Liver (tissue), 9 donors: ENCODE measurements around the gene PDLIM7. TPM values are rescaled to one million over a fixed set of nuclear protein-coding genes. Genes with fewer than 3 reads are reported as not detected.

ENCODE experiments used
- DNase-seq: peaks from one replicate; pipeline ENCODE4 v3.0.0-alpha.2; 2017; ENCODE audit warnings: low spot score
- H3K27ac ChIP-seq, 2 donors: one replicate each; pipeline ENCODE4 v1.7.0; 2013; ENCODE audit warnings: inconsistent platforms in 2 of 2, low read length in 2 of 2, control low read depth in 1 of 2, low read depth in 1 of 2, mild to moderate bottlenecking in 1 of 2
- H3K27me3 ChIP-seq, 4 donors: one replicate each; pipeline versions ENCODE4 v1.6.1 to v1.7.0; 2013; ENCODE audit warnings: low read length in 3 of 4, inconsistent platforms in 1 of 4, mild to moderate bottlenecking in 1 of 4, moderate library complexity in 1 of 4; ENCODE audit not compliant: control insufficient read depth in 4 of 4, insufficient read depth in 4 of 4
- H3K36me3 ChIP-seq, 4 donors: one replicate each; pipeline versions ENCODE4 v1.6.1 to v1.7.0; 2013; ENCODE audit warnings: low read length in 3 of 4, mild to moderate bottlenecking in 3 of 4, low read depth in 1 of 4, moderate library complexity in 1 of 4; ENCODE audit not compliant: control insufficient read depth in 4 of 4, insufficient read depth in 3 of 4
- H3K4me1 ChIP-seq, 4 donors: one replicate each; pipeline versions ENCODE4 v1.6.1 to v1.7.0; 2013; ENCODE audit warnings: low read length in 3 of 4, mild to moderate bottlenecking in 3 of 4, moderate library complexity in 1 of 4; ENCODE audit not compliant: control insufficient read depth in 4 of 4, insufficient read depth in 4 of 4
- H3K4me3 ChIP-seq, 3 donors: one replicate each; pipeline versions ENCODE4 v1.6.1 to v1.7.0; 2013; ENCODE audit warnings: low read length in 3 of 3, control low read depth in 1 of 3, low read depth in 1 of 3, mild to moderate bottlenecking in 1 of 3
- H3K9ac ChIP-seq, 2 donors: one replicate each; pipeline ENCODE4 v1.7.0; 2013; ENCODE audit warnings: low read length in 2 of 2, mild to moderate bottlenecking in 2 of 2, moderate library complexity in 2 of 2, control low read depth in 1 of 2, low read depth in 1 of 2
- H3K9me3 ChIP-seq, 4 donors: one replicate each; pipeline versions ENCODE4 v1.6.1 to v1.7.0; 2013; ENCODE audit warnings: low read length in 3 of 4; ENCODE audit not compliant: control insufficient read depth in 4 of 4
- CTCF ChIP-seq: fragments of 150-350 bp; IDR thresholded peaks from 2 replicates; pipeline ENCODE4 v1.5.1; 2017; ENCODE audit warnings: improper control_type of control experiment, low read depth, low read length; ENCODE audit not compliant: missing input control
- EGR1 ChIP-seq, 2 donors: IDR thresholded peaks; 2 replicates each; pipeline ENCODE4 v1.6.1; 2016 to 2018; ENCODE audit warnings: antibody characterized with exemption in 2 of 2, low read depth in 2 of 2
- FOXA1 ChIP-seq: IDR thresholded peaks from 2 replicates; pipeline ENCODE4 v1.6.1; 2016; ENCODE audit warnings: antibody characterized with exemption
- FOXA2 ChIP-seq: IDR thresholded peaks from 2 replicates; pipeline ENCODE4 v1.6.1; 2016; ENCODE audit warnings: antibody characterized with exemption
- GABPA ChIP-seq, 2 donors: IDR thresholded peaks in 1 of 2; conservative IDR thresholded peaks in 1 of 2; 2 replicates each; pipeline ENCODE4 v1.6.1; 2016; ENCODE audit warnings: antibody characterized with exemption in 2 of 2, mild to moderate bottlenecking in 1 of 2, moderate library complexity in 1 of 2
- JUND ChIP-seq, 2 donors: IDR thresholded peaks; 2 replicates each; pipeline ENCODE4 v1.6.1; 2016; ENCODE audit warnings: antibody characterized with exemption in 2 of 2
- RAD21 ChIP-seq, 2 donors: IDR thresholded peaks; 2 replicates each; pipeline ENCODE4 v1.6.1; 2016; ENCODE audit warnings: antibody characterized with exemption in 2 of 2, mild to moderate bottlenecking in 2 of 2
- RXRA ChIP-seq, 2 donors: IDR thresholded peaks; 2 replicates each; pipeline ENCODE4 v1.6.1; 2017 to 2018; ENCODE audit warnings: antibody characterized with exemption in 2 of 2, mild to moderate bottlenecking in 1 of 2
- SP1 ChIP-seq: IDR thresholded peaks from 2 replicates; pipeline ENCODE4 v1.6.1; 2018; ENCODE audit warnings: antibody characterized with exemption, mild to moderate bottlenecking
- TAF1 ChIP-seq: conservative IDR thresholded peaks from 2 replicates; pipeline ENCODE4 v1.6.1; 2016; ENCODE audit warnings: antibody characterized with exemption, mild to moderate bottlenecking
- YY1 ChIP-seq: IDR thresholded peaks from 2 replicates; pipeline ENCODE4 v1.6.1; 2016; ENCODE audit warnings: antibody characterized with exemption, mild to moderate bottlenecking
- ZBTB33 ChIP-seq: IDR thresholded peaks from 2 replicates; pipeline ENCODE4 v1.6.1; 2016; ENCODE audit warnings: antibody characterized with exemption
- WGBS: extraction: QIAGEN DNeasy Blood & Tissue Kit; methylation state at CpG from one replicate; pipeline ENCODE4 v1.1.7; 2013; 5-methylcytosine and 5-hydroxymethylcytosine counted together
- polyA plus RNA-seq, 2 donors: library from polyadenylated mRNA; stranded (reverse) in 1 of 2; unstranded in 1 of 2; fragments of 200-250 nt in 1 of 2; fragments of >200 nt in 1 of 2; fragmentation: Nextera tagmentation in 1 of 2; extraction: Ambion mirVana in 1 of 2; gene quantifications; one replicate each; pipeline versions ENCODE4 v1.2.1 to v1.2.3, GENCODE V29; 2013 to 2015
- total RNA-seq, 2 donors: library from RNA; depleted of rRNA; stranded (reverse); fragments of >200 nt; gene quantifications; one replicate each; pipeline ENCODE4 v1.2.3, GENCODE V29; 2014
- donor health status: healthy.
- donor health status: healthy.
- donor health status: healthy.
- donor health status: healthy.
- donor health status: healthy.

PDLIM7 gene
- total and polyA plus RNA-seq, 4 donors, result 5.5 to 36.0 (median 8.5) TPM

- peak; percentile 97 for DNase-seq
- TF ChIP-seq GABPA (IDR thresholded peaks at IDR 0.05 in 1 of 2, conservative IDR thresholded peaks at IDR 0.05 in 1 of 2), result no peak
- TF ChIP-seq FOXA2, result no peak
- no peak for TF ChIP-seq ZBTB33
- peak in 1 of 2 donors; percentile 24 for TF ChIP-seq RXRA (IDR thresholded peaks at IDR 0.05)
- TF ChIP-seq TAF1, result no peak
- TF ChIP-seq SP1, result peak; percentile 29
- no peak for TF ChIP-seq YY1
- TF ChIP-seq JUND (IDR thresholded peaks at IDR 0.05), result no peak
- TF ChIP-seq EGR1 (IDR thresholded peaks at IDR 0.05; ENCODE audit: low read depth in 2 of 2), result peak; percentile 86 to 88
- peak; percentile 75 to 83 for TF ChIP-seq RAD21 (IDR thresholded peaks at IDR 0.05)
- TF ChIP-seq CTCF, result peak; percentile 96
- no peak for TF ChIP-seq FOXA1
- Histone ChIP-seq H3K4me3 (peak overlapping the region; percentile 55 to 81 (median 60)), H3K9me3 (no peaks in the 10 kb centered on the region), H3K36me3 (no peaks in the 10 kb centered on the region), H3K9ac (peak overlapping the region in 1 of 2 donors; percentile 57), H3K4me1 (peaks cover 3 to 27% (median 15%) of the 10 kb centered on the region in 4 donors), H3K27me3 (no peaks in the 10 kb centered on the region), H3K27ac (peak overlapping the region; percentile 67 to 80)
- WGBS, result under 1% methylated on average over 76 of the region's 76 CpGs
Measured at GRCh38 chr5:177455661-177456590, 41.5 kb downstream of the PDLIM7 start.

GRCh38 chr5:177455036-177455660, 42.3 kb downstream of the PDLIM7 start:
- Histone ChIP-seq H3K4me1 (peaks cover 3 to 27% (median 15%) of the 10 kb centered on the region in 4 donors), H3K27me3 (no peaks in the 10 kb centered on the region), H3K4me3 (peak overlapping the region; percentile 55 to 81 (median 60)), H3K9me3 (no peaks in the 10 kb centered on the region), H3K9ac (peak overlapping the region in 1 of 2 donors; percentile 66), H3K27ac (peak overlapping the region; percentile 67 to 80), H3K36me3 (no peaks in the 10 kb centered on the region)
- peak; percentile 90 for DNase-seq
- TF ChIP-seq TAF1 (no peak), GABPA (IDR thresholded peaks at IDR 0.05 in 1 of 2, conservative IDR thresholded peaks at IDR 0.05 in 1 of 2) (peak in 1 of 2 donors; percentile 34), EGR1 (IDR thresholded peaks at IDR 0.05; ENCODE audit: low read depth in 2 of 2) (peak in 1 of 2 donors; percentile 49), CTCF (peak; percentile 57), RAD21 (IDR thresholded peaks at IDR 0.05) (peak in 1 of 2 donors; percentile 50)
- under 1% methylated on average over 80 of the region's 80 CpGs for WGBS
